Fibroblast of lung (primary cell): ENCODE data around the gene SPRR1A. TPM values are rescaled to one million over a fixed set of nuclear protein-coding genes. Genes with fewer than 3 reads are reported as not detected.

Source experiments
- DNase-seq, 2 donors: peaks; one replicate each; pipeline versions ENCODE4 v3.0.0 to v3.0.0-alpha.2; 2010; ENCODE audit warnings: low read depth in 2 of 2
- H2AFZ ChIP-seq: 2 replicates; pipeline ENCODE4 v1.5.1; 2012; ENCODE audit warnings: low read length, control low read depth, inconsistent platforms
- H3K27ac ChIP-seq: 2 replicates; pipeline ENCODE4 v1.5.1; 2011; ENCODE audit warnings: low read length, control low read depth; ENCODE audit not compliant: insufficient read depth
- H3K27me3 ChIP-seq: 2 replicates; pipeline ENCODE4 v1.5.1; 2011; ENCODE audit warnings: mild to moderate bottlenecking, low read length; ENCODE audit not compliant: control insufficient read depth, insufficient read depth
- H3K36me3 ChIP-seq: 2 replicates; pipeline ENCODE4 v1.5.1; 2011; ENCODE audit warnings: low read length; ENCODE audit not compliant: control insufficient read depth, insufficient read depth
- H3K4me1 ChIP-seq: 2 replicates; pipeline ENCODE4 v1.5.1; 2011; ENCODE audit warnings: low read length; ENCODE audit not compliant: control insufficient read depth, insufficient read depth; ENCODE audit errors: extremely low read depth
- H3K4me2 ChIP-seq: 2 replicates; pipeline ENCODE4 v1.5.1; 2011; ENCODE audit warnings: low read length, control low read depth; ENCODE audit not compliant: insufficient read depth; ENCODE audit errors: extremely low read depth
- H3K4me3 ChIP-seq, 4 experiments: fragments of 200-600 bp in 1 of 4; sonication (generic) in 1 of 4; replicated peaks in 1 of 4; 2 replicates each; pipeline ENCODE4 v1.5.1; 2011 to 2016; ENCODE audit warnings: low read length in 4 of 4, low read depth in 3 of 4, mild to moderate bottlenecking in 3 of 4, control low read depth in 2 of 4, inconsistent platforms in 1 of 4, mixed read lengths in 1 of 4; ENCODE audit not compliant: insufficient read depth in 1 of 4; ENCODE audit errors: control extremely low read depth in 1 of 4
- H3K79me2 ChIP-seq: 2 replicates; pipeline ENCODE4 v1.5.1; 2012; ENCODE audit warnings: mild to moderate bottlenecking, low read length, inconsistent platforms; ENCODE audit not compliant: control insufficient read depth, insufficient read depth
- H3K9ac ChIP-seq: 2 replicates; pipeline ENCODE4 v1.5.1; 2011; ENCODE audit warnings: mild to moderate bottlenecking, low read length, control low read depth; ENCODE audit not compliant: insufficient read depth
- H3K9me3 ChIP-seq: 2 replicates; pipeline ENCODE4 v1.5.1; 2012; ENCODE audit warnings: low read depth, low read length; ENCODE audit not compliant: control insufficient read depth, insufficient read depth
- H4K20me1 ChIP-seq: 2 replicates; pipeline ENCODE4 v1.5.1; 2011; ENCODE audit warnings: low read length; ENCODE audit not compliant: control insufficient read depth, insufficient read depth; ENCODE audit errors: extremely low read depth
- EZH2 ChIP-seq: IDR thresholded peaks from 2 replicates; pipeline ENCODE4 v1.5.1; 2012; ENCODE audit warnings: low read length, control low read depth, mild to moderate bottlenecking; ENCODE audit errors: missing control alignments
- polyA plus RNA-seq, 2 donors: library from polyadenylated mRNA; depleted of rRNA in 1 of 2; stranded (reverse) in 1 of 2; unstranded in 1 of 2; fragments of >200 nt; gene quantifications; 2 replicates each; pipeline ENCODE4 v1.2.1, GENCODE V29; 2011 to 2012; ENCODE audit warnings: missing spikeins in 1 of 2
- total RNA-seq: library from RNA; depleted of rRNA; stranded (reverse); fragments of >200 nt; gene quantifications from 2 replicates; pipeline ENCODE4 v1.2.1, GENCODE V29; 2014
- TF ChIP-seq, protein P1 (sequence below), 2 donors: IDR thresholded peaks in 1 of 2; conservative IDR thresholded peaks in 1 of 2; 1 replicate in 1 of 2; 2 replicates in 1 of 2; pipeline ENCODE4 v1.5.1; 2011 to 2012; ENCODE audit warnings: low read length in 2 of 2, control low read depth in 1 of 2, inconsistent platforms in 1 of 2, low read depth in 1 of 2, mild to moderate bottlenecking in 1 of 2

The SPRR1A gene
- total and polyA plus RNA-seq, 2 donors (not counting 1 experiment from before 2014, with no cell fraction given) = not detected

DNA sequence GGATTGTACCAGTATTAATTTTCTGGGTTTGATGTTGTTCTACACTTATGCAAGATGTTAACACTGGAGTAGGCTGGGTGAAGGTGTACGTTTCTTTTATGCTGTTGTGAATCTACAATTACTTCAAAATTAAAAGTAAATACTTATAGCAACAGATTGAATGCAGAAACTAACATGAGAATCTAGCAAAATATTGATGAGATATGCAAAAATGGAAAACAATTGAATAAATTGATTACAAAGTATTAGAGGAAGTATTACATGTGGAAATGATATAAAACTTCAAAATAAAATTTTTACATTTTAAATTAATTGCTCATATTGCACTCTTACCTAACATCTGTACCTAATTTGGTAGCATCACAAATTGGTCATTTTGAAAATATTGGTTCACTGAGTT is 12.0 kb downstream of the SPRR1A start:
- no peak for TF ChIP-seq EZH2
- TF ChIP-seq, protein P1, sequence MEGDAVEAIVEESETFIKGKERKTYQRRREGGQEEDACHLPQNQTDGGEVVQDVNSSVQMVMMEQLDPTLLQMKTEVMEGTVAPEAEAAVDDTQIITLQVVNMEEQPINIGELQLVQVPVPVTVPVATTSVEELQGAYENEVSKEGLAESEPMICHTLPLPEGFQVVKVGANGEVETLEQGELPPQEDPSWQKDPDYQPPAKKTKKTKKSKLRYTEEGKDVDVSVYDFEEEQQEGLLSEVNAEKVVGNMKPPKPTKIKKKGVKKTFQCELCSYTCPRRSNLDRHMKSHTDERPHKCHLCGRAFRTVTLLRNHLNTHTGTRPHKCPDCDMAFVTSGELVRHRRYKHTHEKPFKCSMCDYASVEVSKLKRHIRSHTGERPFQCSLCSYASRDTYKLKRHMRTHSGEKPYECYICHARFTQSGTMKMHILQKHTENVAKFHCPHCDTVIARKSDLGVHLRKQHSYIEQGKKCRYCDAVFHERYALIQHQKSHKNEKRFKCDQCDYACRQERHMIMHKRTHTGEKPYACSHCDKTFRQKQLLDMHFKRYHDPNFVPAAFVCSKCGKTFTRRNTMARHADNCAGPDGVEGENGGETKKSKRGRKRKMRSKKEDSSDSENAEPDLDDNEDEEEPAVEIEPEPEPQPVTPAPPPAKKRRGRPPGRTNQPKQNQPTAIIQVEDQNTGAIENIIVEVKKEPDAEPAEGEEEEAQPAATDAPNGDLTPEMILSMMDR (conservative IDR thresholded peaks at IDR 0.05 in 1 of 2, IDR thresholded peaks at IDR 0.05 in 1 of 2; ENCODE audit: low read depth in 1 of 2, low read length in 2 of 2) = no peak
- Histone ChIP-seq H3K9me3 (no peaks in the 10 kb centered on the region), H3K27me3 (peaks cover 3% of the 10 kb centered on the region), H3K27ac (no peak overlapping the region), H3K36me3 (no peaks in the 10 kb centered on the region), H3K4me2 (no peak overlapping the region), H3K79me2 (no peaks in the 10 kb centered on the region), H2AFZ (no peak overlapping the region), H3K4me3 (no peak overlapping the region), H3K4me1 (no peaks in the 10 kb centered on the region), H3K9ac (no peak overlapping the region), H4K20me1 (no peaks in the 10 kb centered on the region)
- no peak for DNase-seq

DNA sequence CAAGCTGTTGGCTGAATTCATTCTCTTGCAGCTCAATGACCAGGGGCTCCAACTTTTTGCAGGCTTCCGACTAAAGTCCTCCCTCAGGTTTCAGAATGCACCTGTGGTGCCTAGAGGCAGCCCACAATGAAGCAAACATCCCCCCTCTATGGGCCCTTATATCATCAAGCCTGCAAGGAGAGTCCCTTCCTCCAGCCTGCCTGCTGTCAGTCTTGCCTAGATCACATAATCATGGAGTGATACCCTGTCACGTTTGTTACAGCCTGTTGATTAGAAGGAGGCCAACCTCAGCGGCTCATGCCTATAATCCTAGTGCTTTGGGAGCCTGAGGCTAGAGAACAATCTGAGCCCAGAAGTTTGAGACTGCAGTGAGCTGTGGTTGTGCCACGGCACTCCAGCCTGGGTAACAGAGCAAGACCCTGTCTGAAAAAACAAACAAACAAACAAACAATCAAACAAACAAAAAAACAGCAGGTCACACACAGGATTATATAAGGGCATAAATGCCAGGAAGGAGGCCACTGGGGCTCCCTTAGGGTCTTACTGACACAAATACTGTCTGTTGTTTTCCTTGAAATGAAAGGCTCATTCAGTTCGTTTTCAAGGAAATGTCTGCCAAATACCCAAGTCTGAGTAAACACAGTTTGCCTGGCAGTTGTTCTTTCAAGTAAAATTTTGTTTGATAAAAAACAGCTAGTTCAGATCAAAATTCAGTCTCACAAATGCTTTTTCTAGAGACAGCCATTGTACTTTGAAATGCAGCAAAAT is 12.9 kb downstream of the SPRR1A start:
- Histone ChIP-seq H2AFZ (no peak overlapping the region), H3K27ac (no peak overlapping the region), H3K4me3 (no peak overlapping the region), H3K9ac (no peak overlapping the region), H3K9me3 (no peaks in the 10 kb centered on the region), H3K4me2 (no peak overlapping the region), H3K4me1 (no peaks in the 10 kb centered on the region), H3K36me3 (no peaks in the 10 kb centered on the region), H4K20me1 (no peaks in the 10 kb centered on the region), H3K79me2 (no peaks in the 10 kb centered on the region), H3K27me3 (peaks cover 3% of the 10 kb centered on the region)
- no peak for DNase-seq
- TF ChIP-seq, protein P1 (conservative IDR thresholded peaks at IDR 0.05 in 1 of 2, IDR thresholded peaks at IDR 0.05 in 1 of 2; ENCODE audit: low read depth in 1 of 2, low read length in 2 of 2) = no peak
- no peak for TF ChIP-seq EZH2

DNA sequence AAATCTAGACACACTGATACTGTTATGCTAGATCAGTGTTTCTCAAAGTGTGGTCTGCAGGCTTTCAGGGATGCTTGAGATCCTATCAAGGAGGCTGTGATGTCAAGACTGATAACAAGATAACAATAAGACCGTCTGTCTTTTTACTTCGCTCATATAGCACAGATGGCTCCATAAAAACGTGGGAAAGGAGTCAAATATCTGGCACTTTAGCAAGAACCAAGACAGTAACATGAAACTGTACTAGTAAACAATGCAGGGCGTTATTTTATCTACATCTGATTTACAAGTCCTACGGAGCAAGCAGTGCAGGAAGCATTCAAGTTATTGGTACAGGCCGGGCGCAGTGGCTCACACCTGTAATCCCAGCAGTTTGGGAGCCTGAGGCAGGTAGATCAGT is 14.0 kb downstream of the SPRR1A start:
- Histone ChIP-seq H3K36me3 (no peaks in the 10 kb centered on the region), H2AFZ (no peak overlapping the region), H3K4me2 (no peak overlapping the region), H3K4me1 (no peaks in the 10 kb centered on the region), H3K79me2 (no peaks in the 10 kb centered on the region), H4K20me1 (no peaks in the 10 kb centered on the region), H3K9me3 (no peaks in the 10 kb centered on the region), H3K9ac (no peak overlapping the region), H3K27ac (no peak overlapping the region), H3K27me3 (peaks cover 3% of the 10 kb centered on the region), H3K4me3 (no peak overlapping the region)
- no peak for TF ChIP-seq EZH2
- TF ChIP-seq, protein P1 (conservative IDR thresholded peaks at IDR 0.05 in 1 of 2, IDR thresholded peaks at IDR 0.05 in 1 of 2; ENCODE audit: low read depth in 1 of 2, low read length in 2 of 2) = no peak
- DNase-seq = no peak
